Measurements from ENCODE around the gene DCDC2.

DNA sequence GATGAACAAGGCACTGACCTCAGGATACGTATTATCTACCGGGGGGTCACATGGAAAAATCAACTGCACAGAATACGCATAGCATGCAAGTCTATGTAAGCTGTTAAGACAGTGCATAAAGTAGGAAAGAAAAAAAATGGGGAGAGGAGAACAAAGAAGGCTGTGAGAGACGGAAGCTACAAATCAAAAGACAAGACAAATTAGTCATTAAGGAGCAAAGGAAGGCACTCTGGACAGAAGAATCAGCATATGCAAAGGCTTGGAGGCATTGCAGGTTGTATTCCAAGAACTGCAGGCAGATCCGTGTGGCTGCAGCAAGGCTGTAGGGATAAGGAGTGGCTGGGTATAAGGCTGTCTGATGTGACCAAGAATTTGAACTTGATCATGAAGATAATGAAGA, 142.9 kb downstream of the DCDC2 start:
- TF ChIP-seq, protein P1, sequence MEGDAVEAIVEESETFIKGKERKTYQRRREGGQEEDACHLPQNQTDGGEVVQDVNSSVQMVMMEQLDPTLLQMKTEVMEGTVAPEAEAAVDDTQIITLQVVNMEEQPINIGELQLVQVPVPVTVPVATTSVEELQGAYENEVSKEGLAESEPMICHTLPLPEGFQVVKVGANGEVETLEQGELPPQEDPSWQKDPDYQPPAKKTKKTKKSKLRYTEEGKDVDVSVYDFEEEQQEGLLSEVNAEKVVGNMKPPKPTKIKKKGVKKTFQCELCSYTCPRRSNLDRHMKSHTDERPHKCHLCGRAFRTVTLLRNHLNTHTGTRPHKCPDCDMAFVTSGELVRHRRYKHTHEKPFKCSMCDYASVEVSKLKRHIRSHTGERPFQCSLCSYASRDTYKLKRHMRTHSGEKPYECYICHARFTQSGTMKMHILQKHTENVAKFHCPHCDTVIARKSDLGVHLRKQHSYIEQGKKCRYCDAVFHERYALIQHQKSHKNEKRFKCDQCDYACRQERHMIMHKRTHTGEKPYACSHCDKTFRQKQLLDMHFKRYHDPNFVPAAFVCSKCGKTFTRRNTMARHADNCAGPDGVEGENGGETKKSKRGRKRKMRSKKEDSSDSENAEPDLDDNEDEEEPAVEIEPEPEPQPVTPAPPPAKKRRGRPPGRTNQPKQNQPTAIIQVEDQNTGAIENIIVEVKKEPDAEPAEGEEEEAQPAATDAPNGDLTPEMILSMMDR (IDR thresholded peaks at IDR 0.05; ENCODE audit: insufficient read depth, low read length): no peak
- TF ChIP-seq GABPA (IDR thresholded peaks at IDR 0.05; ENCODE audit: low read depth) (no peak), POLR2AphosphoS5 (IDR thresholded peaks at IDR 0.05; ENCODE audit: low read depth) (no peak)

All from HL-60 (cell line).